ENCODE measurements around the gene SCYL1. TPM values are rescaled to one million over a fixed set of nuclear protein-coding genes. Genes with fewer than 3 reads are reported as not detected.
"Not testable (repeated sequence)": the region's sequence is repeated elsewhere in the genome, so short reads cannot be mapped to it uniquely, and the experiment has no call there.

Gene SCYL1
- total RNA-seq, 1 donor from 2014 or later: 34.2 TPM

GRCh38 chr11:65554842-65555430, 30.1 kb downstream of the SCYL1 start:
- DNase-seq: no peak

GRCh38 chr11:65555693-65556231, 30.9 kb downstream of the SCYL1 start:
- DNase-seq: no peak

GRCh38 chr11:65556470-65557279, 31.8 kb downstream of the SCYL1 start:
- no peak for DNase-seq

- DNase-seq: no peak
These were observed 32.6 kb downstream of the SCYL1 start for GRCh38 chr11:65557280-65558001.

- DNase-seq: peak; percentile 75
These were observed 33.4 kb downstream of the SCYL1 start, which contains the start of gene LTBP3 for GRCh38 chr11:65558002-65558929. Gene LTBP3, minus strand, starts transcription at chr11:65558359. Its CDS starts 400 bp downstream, at chr11:65557959.

- DNase-seq: no peak
These were observed 34.1 kb downstream of the SCYL1 start for GRCh38 chr11:65558930-65559509.

GRCh38 chr11:65559535-65559934, 34.7 kb downstream of the SCYL1 start:
- no peak for DNase-seq

- no peak for DNase-seq
These were observed 35.2 kb downstream of the SCYL1 start for GRCh38 chr11:65559951-65560537.

- DNase-seq: no peak
These were observed 35.9 kb downstream of the SCYL1 start for GRCh38 chr11:65560555-65561418.

- DNase-seq: no peak
These were observed 37.1 kb downstream of the SCYL1 start for GRCh38 chr11:65562020-65562419.

- DNase-seq: no peak
These were observed 37.9 kb downstream of the SCYL1 start for GRCh38 chr11:65562788-65563187.

- no peak for DNase-seq
These were observed 38.7 kb downstream of the SCYL1 start for GRCh38 chr11:65563601-65564000.

GRCh38 chr11:65564879-65565559, 40.1 kb downstream of the SCYL1 start:
- DNase-seq: not testable (repeated sequence)

GRCh38 chr11:65565624-65566453, 41.0 kb downstream of the SCYL1 start:
- DNase-seq: no peak

- DNase-seq: no peak
These were observed 44.5 kb downstream of the SCYL1 start for GRCh38 chr11:65569164-65569972.

- peak; percentile 97 for DNase-seq
These were observed 45.4 kb downstream of the SCYL1 start, which contains the start of gene ZNRD2 for GRCh38 chr11:65569973-65570918. Gene ZNRD2, plus strand, starts transcription at chr11:65570477. Its CDS starts 15 bp downstream, at chr11:65570492.

Measured in occipital lobe (tissue), 2 donors.